SH-SY5Y (cell line): ENCODE measurements around the gene CLSTN1.

Source experiments
- GATA2 ChIP-seq: IDR thresholded peaks from 2 replicates; pipeline ENCODE4 v1.6.1; 2011; ENCODE audit warnings: mild to moderate bottlenecking, low read depth, low read length
- GATA3 ChIP-seq: IDR thresholded peaks from 2 replicates; pipeline ENCODE4 v1.6.1; 2011; ENCODE audit warnings: low read depth, mild to moderate bottlenecking, low read length, moderate library complexity

DNA sequence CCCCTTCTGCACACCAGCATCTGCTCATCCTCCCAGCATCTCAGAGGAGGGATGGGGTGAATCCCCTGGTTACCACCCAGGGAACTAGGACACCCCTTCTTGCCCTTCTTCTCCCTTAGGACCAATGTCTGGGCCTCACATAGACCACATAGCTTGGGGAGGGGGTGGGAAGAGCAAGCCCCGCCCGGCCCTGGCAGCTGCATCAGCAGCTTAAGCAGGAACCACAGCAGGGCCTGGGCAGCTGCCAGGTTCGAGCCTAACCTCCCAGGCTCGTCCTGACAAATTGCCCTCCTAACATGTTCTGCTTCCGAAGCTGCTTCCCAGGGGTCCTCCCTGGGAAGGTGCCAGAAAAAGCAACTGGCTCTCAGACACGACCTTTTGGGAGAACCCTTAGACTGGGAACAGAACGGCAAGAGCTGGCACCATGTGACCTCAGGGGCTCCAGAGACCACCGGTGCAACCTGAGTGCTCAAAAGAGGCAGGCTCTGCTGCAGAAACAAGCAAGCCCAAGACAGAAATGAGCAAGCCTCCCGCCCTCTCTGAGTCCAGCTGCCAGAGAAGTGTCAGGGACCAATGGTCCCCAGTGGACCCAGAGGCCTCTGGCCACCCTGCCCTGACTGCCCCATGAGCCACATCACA is 18.4 kb upstream of the CLSTN1 start:
- no peak for TF ChIP-seq GATA3
- TF ChIP-seq GATA2, result no peak
